PFSK-1 (cell line): ENCODE measurements around the gene CSNK1G2.

Source experiments
- FOXP2 ChIP-seq: optimal IDR thresholded peaks from 2 replicates; pipeline ENCODE3; 2011; ENCODE audit warnings: borderline replicate concordance, control low read depth, inconsistent platforms; ENCODE audit not compliant: insufficient read depth; ENCODE audit errors: extremely low read length, extremely low read depth
- POLR2AphosphoS5 ChIP-seq: IDR thresholded peaks from 2 replicates; pipeline ENCODE4 v1.6.1; 2012; ENCODE audit warnings: low read depth, mild to moderate bottlenecking, control low read depth, low read length, moderate library complexity

GRCh38 chr19:1990230-1991017 lies 49.5 kb downstream of the CSNK1G2 start:
- TF ChIP-seq POLR2AphosphoS5 = no peak
- TF ChIP-seq FOXP2 = no peak
